ENCODE measurements around the gene SOWAHC.

Gene SOWAHC

GRCh38 chr2:109646961-109647360 is 32.8 kb downstream of the SOWAHC start:
- no peak for DNase-seq (ENCODE audit: low read depth)

GRCh38 chr2:109647636-109648035 is 33.5 kb downstream of the SOWAHC start:
- DNase-seq (ENCODE audit: low read depth): no peak

GRCh38 chr2:109648041-109648527 is 33.9 kb downstream of the SOWAHC start:
- no peak for DNase-seq (ENCODE audit: low read depth)

GRCh38 chr2:109649736-109650695 is 35.9 kb downstream of the SOWAHC start:
- no peak for DNase-seq (ENCODE audit: low read depth)

- no peak for DNase-seq (ENCODE audit: low read depth)
These were observed 40.3 kb downstream of the SOWAHC start for GRCh38 chr2:109654326-109655050.

GRCh38 chr2:109655287-109655686 is 41.1 kb downstream of the SOWAHC start:
- no peak for DNase-seq (ENCODE audit: low read depth)

- DNase-seq (ENCODE audit: low read depth): no peak
These were observed 45.4 kb downstream of the SOWAHC start for GRCh38 chr2:109659396-109660045.

GRCh38 chr2:109660046-109660860 is 46.1 kb downstream of the SOWAHC start:
- no peak for DNase-seq (ENCODE audit: low read depth)

GRCh38 chr2:109662889-109663288 is 48.7 kb downstream of the SOWAHC start:
- no peak for DNase-seq (ENCODE audit: low read depth)

GRCh38 chr2:109663721-109664120 is 49.6 kb downstream of the SOWAHC start:
- no peak for DNase-seq (ENCODE audit: low read depth)

GRCh38 chr2:109666466-109666865 is 52.3 kb downstream of the SOWAHC start:
- no peak for DNase-seq (ENCODE audit: low read depth)

All from activated T-helper 9 cell treated with anti-CD3 and anti-CD28 coated beads, Interleukin-2, amount 50 U/mL, for 16 hours (primary cell).